Measurements from ENCODE around the gene MRRF. TPM values are rescaled to one million over a fixed set of nuclear protein-coding genes. Genes with fewer than 3 reads are reported as not detected.

The MRRF gene
- total RNA-seq, 6 donors from 2014 or later, result 21.4 to 54.5 (median 29.7) TPM

DNA sequence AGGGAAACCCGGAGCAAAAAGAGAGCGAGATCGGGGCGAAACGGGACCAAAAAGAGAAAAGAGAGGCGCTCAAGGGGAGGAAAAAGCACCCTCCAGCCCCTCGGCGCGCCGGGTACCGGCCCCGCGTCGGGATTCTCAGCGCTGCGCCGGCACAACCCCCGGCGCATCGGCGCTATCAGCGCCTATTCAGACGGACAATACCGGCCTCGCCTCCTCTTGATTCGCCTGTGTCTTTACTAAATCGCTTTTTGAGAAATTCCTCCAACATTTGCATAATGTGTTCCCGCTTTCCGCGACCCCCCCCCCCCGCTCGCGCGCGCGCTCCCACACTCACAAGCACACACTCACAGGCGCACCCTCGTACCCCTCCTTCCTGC is 36.5 kb upstream of the MRRF start:
- H3K9me3 ChIP-seq, result no peaks in the 10 kb centered on the region
- no peaks in the 10 kb centered on the region for H3K36me3 ChIP-seq
- H3K4me3 ChIP-seq, result peak overlapping the region; percentile 37 to 52 (median 44)
- no peak overlapping the region for H3K27ac ChIP-seq
- peaks cover 0 to 50% (median 29%) of the 10 kb centered on the region in 4 donors for H3K27me3 ChIP-seq
- TF ChIP-seq POLR2AphosphoS5 (IDR thresholded peaks at IDR 0.05), result no peak
- TF ChIP-seq, protein P1, sequence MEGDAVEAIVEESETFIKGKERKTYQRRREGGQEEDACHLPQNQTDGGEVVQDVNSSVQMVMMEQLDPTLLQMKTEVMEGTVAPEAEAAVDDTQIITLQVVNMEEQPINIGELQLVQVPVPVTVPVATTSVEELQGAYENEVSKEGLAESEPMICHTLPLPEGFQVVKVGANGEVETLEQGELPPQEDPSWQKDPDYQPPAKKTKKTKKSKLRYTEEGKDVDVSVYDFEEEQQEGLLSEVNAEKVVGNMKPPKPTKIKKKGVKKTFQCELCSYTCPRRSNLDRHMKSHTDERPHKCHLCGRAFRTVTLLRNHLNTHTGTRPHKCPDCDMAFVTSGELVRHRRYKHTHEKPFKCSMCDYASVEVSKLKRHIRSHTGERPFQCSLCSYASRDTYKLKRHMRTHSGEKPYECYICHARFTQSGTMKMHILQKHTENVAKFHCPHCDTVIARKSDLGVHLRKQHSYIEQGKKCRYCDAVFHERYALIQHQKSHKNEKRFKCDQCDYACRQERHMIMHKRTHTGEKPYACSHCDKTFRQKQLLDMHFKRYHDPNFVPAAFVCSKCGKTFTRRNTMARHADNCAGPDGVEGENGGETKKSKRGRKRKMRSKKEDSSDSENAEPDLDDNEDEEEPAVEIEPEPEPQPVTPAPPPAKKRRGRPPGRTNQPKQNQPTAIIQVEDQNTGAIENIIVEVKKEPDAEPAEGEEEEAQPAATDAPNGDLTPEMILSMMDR (IDR thresholded peaks at IDR 0.05), result no peak
- TF ChIP-seq EP300 (IDR thresholded peaks at IDR 0.05), result no peak
- TF ChIP-seq POLR2A (IDR thresholded peaks at IDR 0.05), result no peak
- no peak for ATAC-seq (ENCODE audit: low FRiP score in 2 of 2)
- no peak for DNase-seq
- peaks cover 22 to 42% (median 27%) of the 10 kb centered on the region in 4 donors for H3K4me1 ChIP-seq
- 2 to 3% methylated on average over 25 to 37 of the region's 38 CpGs for WGBS, 2 donors

DNA sequence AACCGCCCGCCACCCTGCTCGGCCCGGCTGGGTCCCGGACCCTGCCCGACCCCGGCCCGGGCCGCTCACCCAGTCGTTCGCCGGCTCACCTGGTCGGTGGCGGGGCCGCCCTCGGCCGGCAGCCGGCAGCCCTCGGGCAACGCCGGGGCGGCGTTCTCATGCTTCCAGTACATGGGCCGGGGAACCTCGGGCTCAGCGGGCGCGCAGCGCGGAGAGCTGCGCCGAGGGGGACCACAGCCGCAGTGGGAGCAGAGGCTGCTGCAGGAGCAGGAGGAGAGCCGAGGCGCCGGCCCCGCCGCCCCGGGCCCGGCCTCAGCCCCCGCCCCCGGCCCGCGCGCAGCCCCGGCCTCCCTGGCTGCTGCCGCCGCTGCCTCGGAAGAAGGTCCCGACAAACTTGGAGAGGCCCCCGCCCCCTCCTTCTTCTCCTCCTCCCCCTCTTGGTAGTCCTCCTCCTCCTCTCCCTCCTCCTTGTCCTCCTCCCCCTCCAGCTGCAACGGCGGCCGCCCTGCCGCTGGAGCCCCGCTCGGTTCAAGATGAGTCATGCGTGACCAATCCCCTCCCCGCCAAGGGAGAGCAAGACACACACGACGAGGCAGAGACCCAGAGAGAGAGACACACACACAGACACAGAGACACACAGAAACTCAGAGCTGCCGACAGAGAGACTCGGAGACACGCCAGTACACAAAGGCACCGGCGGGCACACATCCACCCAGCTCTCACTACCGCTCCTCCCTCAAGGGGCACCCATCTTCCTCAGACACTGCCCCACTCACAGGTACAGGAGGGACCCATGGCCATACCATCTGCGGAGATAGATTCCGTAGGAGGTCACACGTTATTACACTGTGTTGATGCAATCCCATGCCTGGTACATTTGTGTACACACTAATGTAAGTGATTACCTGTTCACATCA is 35.9 kb upstream of the MRRF start, which contains the start of gene LHX6:
Gene LHX6 (minus strand): TSS at position 390 of the 917 bp plus-strand sequence. CDS start 217 bp downstream, at position 173.
- peaks cover 22 to 43% (median 27%) of the 10 kb centered on the region in 4 donors for H3K4me1 ChIP-seq
- TF ChIP-seq POLR2A (IDR thresholded peaks at IDR 0.05) (no peak), EP300 (IDR thresholded peaks at IDR 0.05) (no peak), POLR2AphosphoS5 (IDR thresholded peaks at IDR 0.05) (no peak)
- TF ChIP-seq, protein P1 (IDR thresholded peaks at IDR 0.05), result no peak
- no peaks in the 10 kb centered on the region for H3K36me3 ChIP-seq
- peaks cover 0 to 50% (median 29%) of the 10 kb centered on the region in 4 donors for H3K27me3 ChIP-seq
- DNase-seq (peak in 1 of 2 donors; percentile 85), ATAC-seq (ENCODE audit: low FRiP score in 2 of 2) (peak in 1 of 2 donors; percentile 62)
- no peaks in the 10 kb centered on the region for H3K9me3 ChIP-seq
- WGBS, 2 donors, result 14 to 21% methylated on average over 18 of the region's 70 CpGs
- no peak within 1 kb of the TSS for H3K27ac ChIP-seq
- peak within 1 kb of the TSS; percentile 37 to 52 (median 44) for H3K4me3 ChIP-seq

DNA sequence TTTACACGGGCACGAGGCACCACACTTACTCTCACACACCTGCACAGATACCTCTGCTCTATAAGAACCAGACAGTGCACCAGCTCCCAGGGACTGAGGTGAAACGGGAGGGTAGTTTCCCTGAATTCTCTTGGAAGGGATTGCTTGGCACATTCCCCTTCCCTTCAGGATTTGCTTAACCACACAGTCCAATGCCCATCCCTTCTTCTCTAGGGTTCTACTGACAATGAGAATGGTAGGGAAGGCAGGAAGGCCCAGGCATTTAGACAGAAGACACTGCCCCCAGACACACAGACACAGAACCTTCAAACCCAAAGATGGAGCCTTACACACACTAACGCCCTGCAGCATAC is 35.2 kb upstream of the MRRF start:
- Histone ChIP-seq H3K9me3 (no peaks in the 10 kb centered on the region), H3K27me3 (peaks cover 0 to 50% (median 29%) of the 10 kb centered on the region in 4 donors), H3K4me3 (no peak overlapping the region), H3K36me3 (no peaks in the 10 kb centered on the region), H3K27ac (no peak overlapping the region), H3K4me1 (peaks cover 22 to 43% (median 27%) of the 10 kb centered on the region in 4 donors)
- no peak for ATAC-seq (ENCODE audit: low FRiP score in 2 of 2)
- DNase-seq, result no peak
- WGBS, 2 donors, result 40 to 55% methylated on average over 4 of the region's 4 CpGs
- TF ChIP-seq, protein P1 (IDR thresholded peaks at IDR 0.05), result no peak
- TF ChIP-seq POLR2A (IDR thresholded peaks at IDR 0.05), result no peak
- no peak for TF ChIP-seq POLR2AphosphoS5 (IDR thresholded peaks at IDR 0.05)
- no peak for TF ChIP-seq EP300 (IDR thresholded peaks at IDR 0.05)

DNA sequence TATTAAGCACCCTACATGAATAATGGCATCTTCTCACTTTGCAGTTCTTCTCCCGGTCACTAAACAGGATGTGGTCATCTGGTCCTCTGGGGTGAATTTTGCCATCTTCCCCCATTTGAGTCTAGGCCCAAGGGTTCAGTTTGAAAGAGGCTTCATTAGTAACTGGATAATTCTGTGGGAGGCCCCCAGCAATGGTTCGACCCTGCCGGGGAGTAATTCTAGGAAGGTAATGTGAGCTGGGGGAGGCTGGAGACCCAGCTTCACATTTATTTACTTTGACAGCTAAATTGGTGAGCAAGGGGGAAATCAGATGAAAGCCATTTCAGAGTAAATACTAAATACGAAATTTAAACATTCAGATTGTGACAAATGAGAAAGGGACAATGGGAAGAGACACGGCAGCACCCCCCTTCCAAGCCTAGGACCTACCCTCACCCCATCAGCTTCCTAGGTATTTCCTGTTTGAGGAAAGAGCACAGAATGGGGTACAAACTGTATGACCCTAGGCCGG is 31.8 kb upstream of the MRRF start:
- Histone ChIP-seq H3K9me3 (no peaks in the 10 kb centered on the region), H3K27me3 (peaks cover 0 to 25% (median 13%) of the 10 kb centered on the region in 4 donors), H3K36me3 (no peaks in the 10 kb centered on the region), H3K4me1 (peaks cover 8 to 18% (median 10%) of the 10 kb centered on the region in 4 donors), H3K27ac (no peak overlapping the region), H3K4me3 (no peak overlapping the region)
- ATAC-seq (ENCODE audit: low FRiP score in 2 of 2) (no peak), DNase-seq (no peak)
- 61 to 65% methylated on average over 6 of the region's 6 CpGs for WGBS, 2 donors
- no peak for TF ChIP-seq POLR2A (IDR thresholded peaks at IDR 0.05)
- no peak for TF ChIP-seq POLR2AphosphoS5 (IDR thresholded peaks at IDR 0.05)
- TF ChIP-seq EP300 (IDR thresholded peaks at IDR 0.05), result no peak
- TF ChIP-seq, protein P1 (IDR thresholded peaks at IDR 0.05), result no peak
